Measurements from ENCODE around the gene AK8. TPM values are rescaled to one million over a fixed set of nuclear protein-coding genes. Genes with fewer than 3 reads are reported as not detected.

Gene AK8
- total and polyA plus RNA-seq, 2 of the 4 experiments (the other 2 are of a cell fraction): under 0.01 to 0.09 TPM

- H2AFZ ChIP-seq (replicated peaks; ENCODE audit: low read length, poor library complexity): no peak overlapping the region
- H3K4me2 ChIP-seq (ENCODE audit: low read depth, low read length): no peak overlapping the region
- no peaks in the 10 kb centered on the region for H3K9me3 ChIP-seq (ENCODE audit: control insufficient read depth, insufficient read depth, low read length)
- intact Hi-C loops (cut with micrococcal nuclease): no loop called here
- no peak overlapping the region for H3K14ac ChIP-seq (replicated peaks; ENCODE audit: low read depth, low read length)
- H2BK5ac ChIP-seq (ENCODE audit: low read depth, low read length, poor library complexity, severe bottlenecking): no peak overlapping the region
- no peak overlapping the region for H4K5ac ChIP-seq (ENCODE audit: low read depth, low read length)
- TF ChIP-seq CTCF (conservative IDR thresholded peaks at IDR 0.05; ENCODE audit: low read depth, low read length): no peak
- no peak for TF ChIP-seq CHD1 (IDR thresholded peaks at IDR 0.05; ENCODE audit: low read depth, low read length)
- TF ChIP-seq FOS (IDR thresholded peaks at IDR 0.05; ENCODE audit: low read depth, low read length): no peak
- TF ChIP-seq RAD21 (IDR thresholded peaks at IDR 0.05; ENCODE audit: low read length): no peak
- TF ChIP-seq MAZ (IDR thresholded peaks at IDR 0.05; ENCODE audit: borderline replicate concordance, low read depth, low read length): no peak
- no peak for TF ChIP-seq MXI1 (IDR thresholded peaks at IDR 0.05; ENCODE audit: borderline replicate concordance, low read depth, low read length)
- no peak for TF ChIP-seq SMC3 (IDR thresholded peaks at IDR 0.05; ENCODE audit: low read depth, low read length)
- TF ChIP-seq MAFK (IDR thresholded peaks at IDR 0.05; ENCODE audit: low read depth, low read length): no peak
- no peak for TF ChIP-seq RCOR1 (IDR thresholded peaks at IDR 0.05; ENCODE audit: insufficient replicate concordance, low read length)
- no peak for TF ChIP-seq BHLHE40 (IDR thresholded peaks at IDR 0.05; ENCODE audit: low read depth, low read length)
- TF ChIP-seq ELK1 (IDR thresholded peaks at IDR 0.05; ENCODE audit: borderline replicate concordance, low read depth, low read length): no peak
- TF ChIP-seq USF2 (IDR thresholded peaks at IDR 0.05; ENCODE audit: low read depth, low read length): no peak
- TF ChIP-seq RFX5 (IDR thresholded peaks at IDR 0.05; ENCODE audit: low read depth, low read length): no peak
- TF ChIP-seq NFE2L2 (IDR thresholded peaks at IDR 0.05; ENCODE audit: low read depth, low read length): no peak
- no peak for TF ChIP-seq POLR2A (IDR thresholded peaks at IDR 0.05; ENCODE audit: low read depth, low read length)
- H2BK120ac ChIP-seq (ENCODE audit: low read depth, low read length): no peak overlapping the region
- no peak overlapping the region for H2AK9ac ChIP-seq (replicated peaks; ENCODE audit: low read depth, low read length, poor library complexity)
- H4K20me1 ChIP-seq (ENCODE audit: insufficient read depth, low read length): no peaks in the 10 kb centered on the region
- H3K9me1 ChIP-seq (ENCODE audit: insufficient read depth, low read length): no peaks in the 10 kb centered on the region
- H3K4me3 ChIP-seq (ENCODE audit: insufficient read depth, low read depth, low read length): no peak overlapping the region
- H3K23ac ChIP-seq (ENCODE audit: low read depth, low read length): no peak overlapping the region
- dilution Hi-C loops (cut with HindIII; ENCODE audit: low sequenced_read_pairs, unreplicated experiment): no loop called here
- no peak overlapping the region for H3K4ac ChIP-seq (ENCODE audit: low read depth, low read length)
- H3K4me1 ChIP-seq (ENCODE audit: control insufficient read depth, insufficient read depth, low read length): no peaks in the 10 kb centered on the region
- H2BK20ac ChIP-seq (ENCODE audit: low read depth, low read length): no peak overlapping the region
- POLR2A ChIA-PET (ENCODE audit: unreplicated experiment): no interaction called here
- no peak overlapping the region for H4K91ac ChIP-seq (ENCODE audit: insufficient read depth, low read depth, low read length)
- no peak overlapping the region for H3K18ac ChIP-seq (ENCODE audit: low read depth, low read length)
- WGBS, 2 experiments (ENCODE audit: extremely low coverage in 2 of 2, insufficient read length in 1 of 2): no CpG with 5 or more reads among the region's 1 CpG
- H3K27ac ChIP-seq (ENCODE audit: insufficient read depth, low read length): no peak overlapping the region
- no peak for ATAC-seq (ENCODE audit: low read depth)
- DNase-seq: no peak
- CTCF ChIA-PET: interaction anchor here (0.6 kb wide), 1 partner anchor 330 kb away, joined by 4 read pairs; no protein-coding TSS in a partner anchor
- no peak overlapping the region for H2AK5ac ChIP-seq (ENCODE audit: low read depth, low read length)
- H3K27me3 ChIP-seq (ENCODE audit: control insufficient read depth, insufficient read depth, low read length): peaks cover 16% of the 10 kb centered on the region
- no peaks in the 10 kb centered on the region for H3K79me1 ChIP-seq (ENCODE audit: low read depth in 1 of 2, low read length in 2 of 2)
- in situ Hi-C loops (cut with MboI; ENCODE audit: low sequenced_read_pairs): no loop called here
- H2BK15ac ChIP-seq (ENCODE audit: low read depth, low read length): no peak overlapping the region
- H3K56ac ChIP-seq (ENCODE audit: extremely low read depth, insufficient read depth, low read length): no peak overlapping the region
- BruUV-seq (replicated peaks): no TSS peak
- H3K9ac ChIP-seq (ENCODE audit: low read depth, low read length): no peak overlapping the region
- H3K36me3 ChIP-seq (ENCODE audit: control insufficient read depth, insufficient read depth, low read length): no peaks in the 10 kb centered on the region
- H4K8ac ChIP-seq (ENCODE audit: low read depth in 2 of 2, low read length in 2 of 2): no peak overlapping the region
These were observed 89.7 kb downstream of the AK8 start for GRCh38 chr9:132788378-132788777.

Measured in IMR-90 (cell line).